ENCODE data around the gene CDH4.

The CDH4 gene

DNA sequence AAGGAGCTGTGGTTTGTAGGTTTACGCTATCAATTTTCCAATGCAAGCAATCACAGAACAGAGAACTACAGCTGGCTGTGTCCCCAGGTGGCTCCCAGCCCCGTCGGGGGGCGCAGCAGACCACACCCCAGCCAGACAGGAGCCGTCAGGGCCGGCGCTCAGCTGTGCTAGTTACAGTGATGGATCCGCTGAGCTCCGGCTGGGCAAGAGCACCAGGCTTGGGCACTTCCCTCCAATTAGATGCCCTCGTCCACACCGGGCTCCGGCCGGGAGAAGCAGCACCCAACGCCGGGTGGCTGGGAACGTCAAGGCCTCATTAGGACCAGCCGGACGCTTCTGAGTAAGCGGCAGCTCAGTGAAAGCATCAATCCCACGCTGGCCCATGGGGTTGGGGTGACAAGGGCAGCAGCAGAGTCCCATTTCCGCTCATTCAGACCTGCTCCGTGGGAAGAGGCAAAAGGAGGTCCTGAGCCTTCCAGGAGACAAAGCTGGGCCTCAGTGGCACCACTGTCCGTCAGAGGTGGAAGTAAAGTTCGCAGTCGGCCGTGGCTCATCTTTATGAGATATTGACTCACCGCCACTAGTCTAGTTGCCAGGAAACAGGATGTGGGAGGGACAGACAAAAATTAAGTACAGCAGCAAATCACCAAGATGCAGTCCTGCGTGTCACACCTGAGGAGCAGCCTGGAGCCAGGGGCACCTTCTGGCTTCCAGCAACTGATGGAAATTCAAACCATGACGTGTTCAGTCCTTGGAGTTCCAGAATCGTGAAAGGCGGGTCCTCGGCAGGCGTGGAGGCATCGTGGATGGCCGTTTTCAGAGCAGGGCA, 649.5 kb downstream of the CDH4 start:
- no peaks in the 10 kb centered on the region for H3K36me3 Mint-ChIP-seq (ENCODE audit: low read depth)
- no peaks in the 10 kb centered on the region for H3K9me3 Mint-ChIP-seq
- no peaks in the 10 kb centered on the region for H3K27me3 Mint-ChIP-seq (ENCODE audit: low read depth)
- H3K27ac Mint-ChIP-seq, result no peak overlapping the region
- no peak overlapping the region for H3K4me3 Mint-ChIP-seq
- no peaks in the 10 kb centered on the region for H3K4me1 Mint-ChIP-seq (ENCODE audit: low read depth)

GRCh38 chr20:61902221-61902869, 650.3 kb downstream of the CDH4 start:
- no peak overlapping the region for H3K27ac Mint-ChIP-seq
- no peaks in the 10 kb centered on the region for H3K9me3 Mint-ChIP-seq
- no peaks in the 10 kb centered on the region for H3K27me3 Mint-ChIP-seq (ENCODE audit: low read depth)
- H3K4me3 Mint-ChIP-seq, result no peak overlapping the region
- H3K4me1 Mint-ChIP-seq (ENCODE audit: low read depth), result no peaks in the 10 kb centered on the region
- H3K36me3 Mint-ChIP-seq (ENCODE audit: low read depth), result no peaks in the 10 kb centered on the region

DNA sequence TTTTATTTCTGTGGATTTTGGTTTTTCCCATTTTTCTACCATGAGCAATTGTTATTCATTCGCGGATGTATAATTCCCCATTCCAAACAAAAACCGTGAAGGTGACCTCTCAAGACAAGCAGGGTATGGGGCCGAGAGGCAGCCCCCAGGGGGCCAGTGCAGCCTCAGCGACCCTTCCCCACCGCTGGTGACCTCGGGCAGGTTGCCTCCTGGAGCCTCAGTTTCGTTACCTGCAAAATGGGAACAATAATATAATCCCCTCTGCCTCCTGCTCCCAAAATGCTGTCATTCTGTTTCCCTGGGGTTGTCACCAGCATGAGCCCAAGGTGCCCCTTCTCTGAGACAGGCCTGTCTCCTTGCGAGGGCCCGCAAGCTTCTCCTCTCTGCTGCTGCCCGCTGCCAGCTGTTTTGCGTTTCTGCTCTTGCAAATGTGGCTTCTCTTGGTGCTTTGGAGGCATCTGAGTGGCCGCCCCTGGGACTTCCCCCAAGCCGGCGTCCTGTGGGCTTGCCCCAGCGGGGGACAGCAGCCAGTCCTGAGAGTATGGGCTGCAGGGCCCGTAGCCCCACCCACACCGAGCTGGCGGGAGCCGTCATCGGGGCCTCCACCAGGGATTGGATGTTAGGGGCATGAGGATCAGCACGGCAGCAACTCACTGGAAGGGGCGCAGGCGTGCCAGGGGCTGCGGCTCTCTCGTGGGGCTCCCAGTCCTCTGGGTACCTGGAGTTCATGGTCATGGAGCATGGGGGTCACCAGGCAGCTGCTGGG, 651.7 kb downstream of the CDH4 start:
- Mint-ChIP-seq H3K9me3 (no peaks in the 10 kb centered on the region), H3K36me3 (ENCODE audit: low read depth) (no peaks in the 10 kb centered on the region), H3K27ac (no peak overlapping the region), H3K4me3 (no peak overlapping the region), H3K4me1 (ENCODE audit: low read depth) (no peaks in the 10 kb centered on the region), H3K27me3 (ENCODE audit: low read depth) (no peaks in the 10 kb centered on the region)

DNA sequence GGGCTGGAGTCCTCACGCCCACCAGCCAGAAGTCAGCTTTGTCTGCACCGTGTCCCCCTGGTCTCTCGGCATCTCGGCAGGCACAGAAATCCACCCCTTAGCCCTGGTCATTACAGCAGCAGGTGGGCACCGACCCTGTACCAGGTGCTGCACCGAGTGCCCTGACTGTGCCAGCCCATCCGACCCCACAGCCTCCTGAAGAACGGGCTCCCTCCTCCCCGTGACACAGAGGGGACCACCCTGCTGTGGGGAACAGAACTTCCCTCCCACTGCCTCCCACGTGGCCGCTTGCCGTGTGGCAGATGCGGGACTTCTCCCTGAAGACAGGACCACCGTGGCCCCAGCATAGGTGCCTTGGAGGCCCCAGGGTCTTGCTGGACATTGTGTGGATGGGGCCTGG, 652.4 kb downstream of the CDH4 start:
- no peaks in the 10 kb centered on the region for H3K9me3 Mint-ChIP-seq
- H3K4me3 Mint-ChIP-seq, result no peak overlapping the region
- no peaks in the 10 kb centered on the region for H3K4me1 Mint-ChIP-seq (ENCODE audit: low read depth)
- no peak overlapping the region for H3K27ac Mint-ChIP-seq
- no peaks in the 10 kb centered on the region for H3K36me3 Mint-ChIP-seq (ENCODE audit: low read depth)
- H3K27me3 Mint-ChIP-seq (ENCODE audit: low read depth), result no peaks in the 10 kb centered on the region

DNA sequence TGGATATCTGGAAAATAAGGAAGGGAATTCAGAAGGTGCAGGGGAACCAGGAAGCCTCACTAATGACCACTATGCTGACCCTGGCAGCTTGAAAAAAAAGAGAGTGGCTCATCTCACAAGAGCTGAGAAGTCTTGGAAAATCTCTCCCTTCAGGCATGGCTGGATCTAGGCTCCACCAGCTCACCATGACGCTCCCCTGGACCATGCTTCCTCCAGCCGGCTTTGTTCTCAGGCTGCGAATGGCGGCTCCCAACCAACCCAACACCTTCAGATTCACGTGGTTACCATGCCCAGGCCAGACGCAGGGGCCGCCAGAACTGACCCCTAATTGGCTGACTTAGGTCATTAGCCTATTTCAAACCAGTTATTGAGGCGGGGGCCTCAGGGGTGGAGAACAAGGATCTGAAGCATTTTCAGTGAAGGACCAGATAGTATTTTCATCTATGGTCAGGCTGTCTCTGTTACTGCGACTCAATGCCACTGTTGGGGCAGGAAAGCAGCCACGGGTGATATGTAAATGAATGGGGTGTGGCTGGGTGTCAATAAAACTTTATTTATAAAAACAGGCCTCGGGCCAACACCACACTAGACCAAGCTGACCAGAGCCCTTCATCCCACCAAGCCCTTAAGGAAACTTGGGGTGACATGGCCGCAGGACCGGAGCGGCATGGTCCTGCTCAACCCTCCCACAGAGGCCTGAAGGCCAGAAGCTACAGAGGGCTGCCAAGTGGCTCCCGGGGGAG, 653.9 kb downstream of the CDH4 start:
- no peaks in the 10 kb centered on the region for H3K27me3 Mint-ChIP-seq (ENCODE audit: low read depth)
- no peak overlapping the region for H3K27ac Mint-ChIP-seq
- no peaks in the 10 kb centered on the region for H3K36me3 Mint-ChIP-seq (ENCODE audit: low read depth)
- no peak overlapping the region for H3K4me3 Mint-ChIP-seq
- H3K4me1 Mint-ChIP-seq (ENCODE audit: low read depth), result no peaks in the 10 kb centered on the region
- no peaks in the 10 kb centered on the region for H3K9me3 Mint-ChIP-seq

GRCh38 chr20:61907081-61907891, 655.2 kb downstream of the CDH4 start:
- Mint-ChIP-seq H3K4me3 (no peak overlapping the region), H3K27ac (no peak overlapping the region), H3K27me3 (ENCODE audit: low read depth) (peaks cover 3% of the 10 kb centered on the region), H3K4me1 (ENCODE audit: low read depth) (no peaks in the 10 kb centered on the region), H3K9me3 (no peaks in the 10 kb centered on the region), H3K36me3 (ENCODE audit: low read depth) (no peaks in the 10 kb centered on the region)

- H3K27ac Mint-ChIP-seq, result no peak overlapping the region
- peaks cover 3% of the 10 kb centered on the region for H3K27me3 Mint-ChIP-seq (ENCODE audit: low read depth)
- no peaks in the 10 kb centered on the region for H3K36me3 Mint-ChIP-seq (ENCODE audit: low read depth)
- peaks cover 2% of the 10 kb centered on the region for H3K4me1 Mint-ChIP-seq (ENCODE audit: low read depth)
- H3K4me3 Mint-ChIP-seq, result no peak overlapping the region
- no peaks in the 10 kb centered on the region for H3K9me3 Mint-ChIP-seq
Measured at GRCh38 chr20:61908057-61909026, 656.3 kb downstream of the CDH4 start.

DNA sequence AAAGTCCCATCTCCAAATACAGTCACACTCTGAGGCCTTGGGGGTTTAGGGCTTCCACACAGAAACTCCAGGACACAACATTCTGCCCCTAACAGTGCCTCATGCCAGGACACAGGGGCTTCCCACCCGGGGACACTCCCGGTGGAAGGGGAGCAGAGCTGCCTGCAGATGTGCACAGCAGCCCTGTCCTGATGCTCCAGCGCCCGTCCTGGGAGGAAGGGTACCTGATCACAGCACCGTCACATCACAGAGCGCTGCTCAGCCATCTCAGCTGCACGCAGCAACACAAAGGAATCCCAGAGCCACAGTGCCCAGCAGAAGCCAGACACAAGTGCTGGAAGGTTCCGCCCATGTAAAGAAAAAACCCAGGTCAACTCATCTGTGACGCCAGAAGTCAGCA, 657.0 kb downstream of the CDH4 start:
- Mint-ChIP-seq H3K4me1 (ENCODE audit: low read depth) (peaks cover 2% of the 10 kb centered on the region), H3K27me3 (ENCODE audit: low read depth) (peaks cover 3% of the 10 kb centered on the region), H3K9me3 (no peaks in the 10 kb centered on the region), H3K27ac (no peak overlapping the region), H3K36me3 (ENCODE audit: low read depth) (no peaks in the 10 kb centered on the region), H3K4me3 (no peak overlapping the region)

- Mint-ChIP-seq H3K4me1 (ENCODE audit: low read depth) (peaks cover 5% of the 10 kb centered on the region), H3K9me3 (no peaks in the 10 kb centered on the region), H3K4me3 (no peak overlapping the region), H3K27me3 (ENCODE audit: low read depth) (peaks cover 3% of the 10 kb centered on the region), H3K27ac (no peak overlapping the region), H3K36me3 (ENCODE audit: low read depth) (no peaks in the 10 kb centered on the region)
Measured at GRCh38 chr20:61909821-61910220, 657.8 kb downstream of the CDH4 start.

- H3K27me3 Mint-ChIP-seq (ENCODE audit: low read depth), result peaks cover 3% of the 10 kb centered on the region
- no peaks in the 10 kb centered on the region for H3K36me3 Mint-ChIP-seq (ENCODE audit: low read depth)
- H3K4me1 Mint-ChIP-seq (ENCODE audit: low read depth), result peaks cover 5% of the 10 kb centered on the region
- no peaks in the 10 kb centered on the region for H3K9me3 Mint-ChIP-seq
- no peak overlapping the region for H3K4me3 Mint-ChIP-seq
- no peak overlapping the region for H3K27ac Mint-ChIP-seq
Measured at GRCh38 chr20:61911824-61912223, 659.8 kb downstream of the CDH4 start.

DNA sequence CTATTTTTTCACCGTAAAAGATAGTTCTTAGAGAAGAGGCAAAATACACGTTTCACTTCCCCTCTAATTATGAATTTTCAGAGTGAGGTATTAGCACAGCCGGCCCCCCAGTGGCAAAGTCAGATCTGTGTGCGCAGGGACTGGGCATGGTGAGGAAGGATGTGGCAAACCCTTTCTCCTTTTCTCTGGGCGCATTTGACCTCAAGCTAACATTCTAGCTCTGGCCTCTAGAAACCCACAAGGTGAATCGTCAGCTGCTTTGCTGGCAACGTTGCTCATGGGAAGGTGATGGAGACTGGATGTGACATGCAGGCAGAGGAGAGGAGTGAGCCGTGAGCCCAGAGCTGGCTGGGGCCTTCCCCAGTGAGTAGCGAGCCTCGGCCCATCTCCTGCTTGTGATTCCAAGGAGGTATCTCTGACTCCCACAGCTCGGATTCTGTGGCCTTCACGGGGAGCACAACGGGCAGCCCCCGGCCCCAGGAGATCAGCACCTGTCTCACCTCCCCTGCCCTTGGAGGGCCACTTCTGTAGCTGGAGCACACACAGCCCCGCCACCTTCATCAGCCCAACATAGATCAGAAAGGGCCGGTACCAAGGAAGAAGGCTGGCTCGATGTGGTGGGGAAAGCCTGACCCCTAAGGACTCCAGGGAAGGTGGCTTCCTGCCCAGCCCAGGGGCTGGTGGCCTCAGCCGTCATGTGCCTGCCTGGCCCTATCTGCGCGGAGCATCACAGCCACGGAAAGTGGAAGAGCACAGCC, 660.8 kb downstream of the CDH4 start:
- H3K36me3 Mint-ChIP-seq (ENCODE audit: low read depth), result no peaks in the 10 kb centered on the region
- H3K4me3 Mint-ChIP-seq, result no peak overlapping the region
- no peaks in the 10 kb centered on the region for H3K9me3 Mint-ChIP-seq
- peaks cover 3% of the 10 kb centered on the region for H3K27me3 Mint-ChIP-seq (ENCODE audit: low read depth)
- no peak overlapping the region for H3K27ac Mint-ChIP-seq
- H3K4me1 Mint-ChIP-seq (ENCODE audit: low read depth), result peaks cover 5% of the 10 kb centered on the region

GRCh38 chr20:61913423-61914225, 661.6 kb downstream of the CDH4 start:
- Mint-ChIP-seq H3K27me3 (ENCODE audit: low read depth) (peaks cover 3% of the 10 kb centered on the region), H3K27ac (peak overlapping the region; percentile 36), H3K9me3 (no peaks in the 10 kb centered on the region), H3K4me1 (ENCODE audit: low read depth) (peaks cover 5% of the 10 kb centered on the region), H3K4me3 (no peak overlapping the region), H3K36me3 (ENCODE audit: low read depth) (no peaks in the 10 kb centered on the region)
